Thymus (tissue), 11 donors: ENCODE measurements around the gene NDUFV1. TPM values are rescaled to one million over a fixed set of nuclear protein-coding genes. Genes with fewer than 3 reads are reported as not detected.

Experiments
- DNase-seq, 9 donors: peaks; one replicate each; pipeline ENCODE4 v3.0.0-alpha.2; 2013; ENCODE audit warnings: low spot score in 9 of 9, low read depth in 6 of 9, missing footprints in 1 of 9
- H3K27ac ChIP-seq, 2 donors: one replicate each; pipeline ENCODE4 v1.5.1; 2013; ENCODE audit warnings: control low read depth in 1 of 2, low read depth in 1 of 2, low read length in 1 of 2, mild to moderate bottlenecking in 1 of 2, moderate library complexity in 1 of 2
- H3K27me3 ChIP-seq, 2 donors: one replicate each; pipeline ENCODE4 v1.5.1; 2013; ENCODE audit warnings: low read length in 1 of 2; ENCODE audit not compliant: control insufficient read depth in 2 of 2, insufficient read depth in 1 of 2
- H3K36me3 ChIP-seq, 2 donors: one replicate each; pipeline ENCODE4 v1.5.1; 2013; ENCODE audit warnings: low read length in 1 of 2, mild to moderate bottlenecking in 1 of 2, moderate library complexity in 1 of 2; ENCODE audit not compliant: control insufficient read depth in 2 of 2, insufficient read depth in 2 of 2
- H3K4me1 ChIP-seq, 2 donors: one replicate each; pipeline ENCODE4 v1.5.1; 2013; ENCODE audit warnings: low read length in 2 of 2; ENCODE audit not compliant: control insufficient read depth in 2 of 2, insufficient read depth in 2 of 2
- H3K4me3 ChIP-seq, 2 donors: one replicate each; pipeline ENCODE4 v1.5.1; 2013; ENCODE audit warnings: low read length in 2 of 2, control low read depth in 1 of 2, mild to moderate bottlenecking in 1 of 2
- H3K9me3 ChIP-seq, 2 donors: one replicate each; pipeline ENCODE4 v1.5.1; 2013; ENCODE audit warnings: low read length in 1 of 2, mild to moderate bottlenecking in 1 of 2; ENCODE audit not compliant: control insufficient read depth in 2 of 2, insufficient read depth in 1 of 2
- WGBS: extraction: QIAGEN DNeasy Blood & Tissue Kit; methylation state at CpG from one replicate; pipeline ENCODE4 v1.1.7; 2013; 5-methylcytosine and 5-hydroxymethylcytosine counted together
- polyA plus RNA-seq: library from polyadenylated mRNA; stranded (reverse); fragments of 200-250 nt; gene quantifications from one replicate; pipeline ENCODE4 v1.2.3, GENCODE V29; 2013
- total RNA-seq: library from RNA; stranded (reverse); fragments of 120-200 nt; gene quantifications from one replicate; pipeline ENCODE4 v1.2.4, GENCODE V29; 2013
- donor health status: healthy.

NDUFV1 gene
- total and polyA plus RNA-seq, 2 donors = 126 to 207 TPM

GRCh38 chr11:67572305-67572704, 34.4 kb upstream of the NDUFV1 start:
- H3K27ac ChIP-seq = no peak overlapping the region
- no peak for DNase-seq
- no peak overlapping the region for H3K4me3 ChIP-seq
- peaks cover 0 to 18% of the 10 kb centered on the region in 2 donors for H3K27me3 ChIP-seq
- H3K36me3 ChIP-seq = no peaks in the 10 kb centered on the region
- no peaks in the 10 kb centered on the region for H3K9me3 ChIP-seq
- H3K4me1 ChIP-seq = no peaks in the 10 kb centered on the region
- 33% methylated on average over 5 of the region's 5 CpGs for WGBS

DNA sequence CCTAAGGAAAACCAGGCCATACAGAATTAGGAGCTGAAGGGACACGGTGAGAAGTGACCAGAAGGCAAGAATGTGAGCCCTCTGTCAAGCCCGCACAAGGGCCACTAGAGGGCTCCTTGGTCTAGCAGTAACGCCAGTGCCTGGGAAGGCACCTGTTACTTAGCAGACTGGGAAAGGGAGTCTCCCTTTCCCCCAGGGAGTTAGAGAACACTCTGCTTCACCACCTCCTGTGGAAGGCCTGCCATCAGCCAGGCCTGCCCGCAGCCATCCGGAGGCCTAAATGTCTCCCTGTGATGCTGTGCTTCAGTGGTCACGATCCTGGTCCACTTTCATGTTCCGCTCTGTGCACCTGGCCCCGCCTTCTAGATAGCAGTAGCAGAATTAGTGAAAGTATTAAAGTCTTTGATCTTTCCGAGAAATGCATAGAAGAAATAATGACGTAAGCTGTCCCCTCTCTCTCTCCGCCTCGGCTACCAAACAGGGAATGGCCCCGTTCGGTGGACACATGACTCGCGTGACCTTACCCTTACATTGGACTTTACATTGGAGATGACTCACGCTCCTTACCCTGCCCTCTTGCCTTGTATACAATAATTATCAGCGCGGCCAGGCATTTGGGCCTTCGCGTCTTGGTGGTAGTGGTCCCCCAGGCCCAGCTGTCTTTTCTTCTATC, 33.9 kb upstream of the NDUFV1 start:
- no peak overlapping the region for H3K27ac ChIP-seq
- no peak overlapping the region for H3K4me3 ChIP-seq
- H3K9me3 ChIP-seq = no peaks in the 10 kb centered on the region
- WGBS = 74% methylated on average over 21 of the region's 21 CpGs
- no peaks in the 10 kb centered on the region for H3K4me1 ChIP-seq
- H3K36me3 ChIP-seq = no peaks in the 10 kb centered on the region
- peaks cover 0 to 21% of the 10 kb centered on the region in 2 donors for H3K27me3 ChIP-seq
- peak in 1 of 9 donors; percentile 38 for DNase-seq

- H3K4me1 ChIP-seq = peaks cover 0 to 6% of the 10 kb centered on the region in 2 donors
- peaks cover 0 to 38% of the 10 kb centered on the region in 2 donors for H3K27me3 ChIP-seq
Measured at GRCh38 chr11:67574938-67575337, 31.8 kb upstream of the NDUFV1 start.

GRCh38 chr11:67576735-67577475, 29.8 kb upstream of the NDUFV1 start:
- H3K9me3 ChIP-seq = no peaks in the 10 kb centered on the region
- peaks cover 0 to 6% of the 10 kb centered on the region in 2 donors for H3K4me1 ChIP-seq
- no peaks in the 10 kb centered on the region for H3K36me3 ChIP-seq
- no peak for DNase-seq
- 92% methylated on average over 14 of the region's 14 CpGs for WGBS
- H3K27me3 ChIP-seq = peaks cover 0 to 50% of the 10 kb centered on the region in 2 donors
- no peak overlapping the region for H3K27ac ChIP-seq
- no peak overlapping the region for H3K4me3 ChIP-seq

More at GRCh38 chr11:67574938-67575337, 31.8 kb upstream of the NDUFV1 start:
- no peak for DNase-seq
- 64% methylated on average over 3 of the region's 3 CpGs for WGBS
- Histone ChIP-seq H3K4me3 (no peak overlapping the region), H3K27ac (no peak overlapping the region), H3K9me3 (no peaks in the 10 kb centered on the region), H3K36me3 (no peaks in the 10 kb centered on the region)

DNA sequence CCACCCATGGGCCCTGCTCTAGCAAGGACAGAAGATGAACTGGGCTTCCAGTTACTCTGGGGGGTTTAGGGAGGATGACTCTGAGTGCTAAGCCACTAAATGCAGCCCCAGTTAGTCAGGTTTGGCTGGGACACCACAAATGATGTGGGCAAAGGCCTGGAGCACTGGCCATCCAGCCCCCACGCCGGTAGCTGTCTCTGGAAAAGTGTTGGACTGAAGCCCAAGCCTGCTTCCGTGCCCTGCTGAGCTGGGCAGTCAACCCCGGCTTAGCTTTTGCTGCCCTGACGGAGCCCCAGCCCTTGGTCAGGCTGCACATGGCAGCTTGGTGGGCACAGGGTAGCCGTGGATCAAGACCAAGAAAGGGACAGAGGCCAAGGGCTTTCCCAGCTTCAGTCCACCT, 28.8 kb upstream of the NDUFV1 start:
- WGBS = 98% methylated on average over 6 of the region's 6 CpGs
- Histone ChIP-seq H3K4me1 (peaks cover 5 to 9% of the 10 kb centered on the region in 2 donors), H3K27me3 (peaks cover 0 to 51% of the 10 kb centered on the region in 2 donors)

DNA sequence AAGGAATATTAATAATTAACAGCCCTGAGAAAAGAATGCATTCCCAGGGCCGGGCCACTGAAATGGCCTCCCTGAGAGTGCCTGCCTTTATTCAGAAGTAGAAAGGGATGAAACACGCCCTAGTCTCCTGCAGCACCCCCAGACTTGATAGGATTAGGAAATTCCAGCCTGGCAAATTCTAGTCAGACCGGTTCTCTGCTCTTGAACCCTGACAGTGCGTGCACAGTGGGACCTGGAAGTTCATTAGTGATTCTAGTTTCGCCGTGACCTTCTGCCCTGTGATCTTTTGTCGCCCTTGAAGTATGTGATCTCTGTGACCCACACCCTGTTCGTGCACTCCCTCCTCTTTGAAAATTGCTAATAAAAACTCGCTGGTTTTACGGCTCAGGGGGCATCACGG, 25.3 kb upstream of the NDUFV1 start:
- H3K4me1 ChIP-seq = peaks cover 7 to 28% of the 10 kb centered on the region in 2 donors
- H3K27me3 ChIP-seq = peaks cover 0 to 48% of the 10 kb centered on the region in 2 donors
- no peaks in the 10 kb centered on the region for H3K9me3 ChIP-seq
- H3K4me3 ChIP-seq = no peak overlapping the region
- H3K36me3 ChIP-seq = peaks cover 5 to 13% of the 10 kb centered on the region in 2 donors
- no peak for DNase-seq
- H3K27ac ChIP-seq = no peak overlapping the region
- 87% methylated on average over 11 of the region's 11 CpGs for WGBS

More for the DNA sequence above, 28.8 kb upstream of the NDUFV1 start:
- H3K4me3 ChIP-seq = no peak overlapping the region
- no peak overlapping the region for H3K27ac ChIP-seq
- DNase-seq = no peak
- no peaks in the 10 kb centered on the region for H3K36me3 ChIP-seq
- H3K9me3 ChIP-seq = no peaks in the 10 kb centered on the region

- Histone ChIP-seq H3K27ac (no peak overlapping the region), H3K27me3 (peaks cover 0 to 48% of the 10 kb centered on the region in 2 donors), H3K4me1 (peaks cover 7 to 28% of the 10 kb centered on the region in 2 donors), H3K4me3 (no peak overlapping the region), H3K36me3 (peaks cover 5 to 14% of the 10 kb centered on the region in 2 donors), H3K9me3 (no peaks in the 10 kb centered on the region)
- WGBS = 71% methylated on average over 4 of the region's 4 CpGs
- no peak for DNase-seq
Measured at GRCh38 chr11:67582011-67582410, 24.7 kb upstream of the NDUFV1 start.

- Histone ChIP-seq H3K4me1 (peaks cover 7 to 28% of the 10 kb centered on the region in 2 donors), H3K27me3 (peaks cover 0 to 36% of the 10 kb centered on the region in 2 donors), H3K4me3 (peak within 1 kb of the TSS; percentile 55 to 71), H3K9me3 (no peaks in the 10 kb centered on the region), H3K27ac (peak within 1 kb of the TSS; percentile 83 to 95), H3K36me3 (peaks cover 5 to 14% of the 10 kb centered on the region in 2 donors)
- WGBS = 5% methylated on average over 81 of the region's 81 CpGs
- DNase-seq = peak in 6 of 9 donors; percentile 50 to 84 (median 66)
Measured at GRCh38 chr11:67583247-67584204, 23.2 kb upstream of the NDUFV1 start, which contains the start of gene GSTP1. Gene GSTP1, plus strand, starts transcription at chr11:67583812. Its CDS starts 32 bp downstream, at chr11:67583844.
